ENCODE results near the gene ADARB1. TPM values are rescaled to one million over a fixed set of nuclear protein-coding genes. Genes with fewer than 3 reads are reported as not detected.

The ADARB1 gene
- total RNA-seq, 1 donor from 2014 or later = 41.4 TPM

GRCh38 chr21:45073301-45074047 is 906 bp upstream of the ADARB1 start:
- intact Hi-C loops (cut with micrococcal nuclease) = loop anchor here (5.0 kb wide), 1 partner anchor 256 kb away; the partner anchor contains the start of gene SUMO3

GRCh38 chr21:45074818-45075595 is 627 bp downstream of the ADARB1 start:
- intact Hi-C loops (cut with micrococcal nuclease) = loop anchor here (5.0 kb wide), 5 partner anchors 133 to 742 kb away; partner anchors contain the start of genes POFUT2, SLX9, SUMO3 and UBE2G2

GRCh38 chr21:45075596-45076244 is 1.3 kb downstream of the ADARB1 start:
- intact Hi-C loops (cut with micrococcal nuclease) = loop anchor here (5.0 kb wide), 4 partner anchors 133 to 742 kb away; partner anchors contain the start of genes POFUT2, SLX9 and UBE2G2

- intact Hi-C loops (cut with micrococcal nuclease) = loop anchor here (5.0 kb wide), 4 partner anchors 134 to 741 kb away; partner anchors contain the start of genes POFUT2, SLX9 and UBE2G2
Observed at GRCh38 chr21:45076245-45076711, 1.9 kb downstream of the ADARB1 start.

GRCh38 chr21:45078371-45078770 is 4.0 kb downstream of the ADARB1 start:
- intact Hi-C loops (cut with micrococcal nuclease) = loop anchor here (2.0 to 5.0 kb wide), 8 partner anchors 24 to 739 kb away; partner anchors contain the start of genes POFUT2, PTTG1IP, SLX9 and UBE2G2

GRCh38 chr21:45078877-45079281 is 4.5 kb downstream of the ADARB1 start:
- intact Hi-C loops (cut with micrococcal nuclease) = loop anchor here (1.0 to 5.0 kb wide), 12 partner anchors 8 to 738 kb away; partner anchors contain the start of genes PCBP3, POFUT2, PTTG1IP and SLX9

- intact Hi-C loops (cut with micrococcal nuclease) = loop anchor here (1.0 to 5.0 kb wide), 12 partner anchors 8 to 738 kb away; partner anchors contain the start of genes PCBP3, POFUT2, PTTG1IP and SLX9
Observed at GRCh38 chr21:45079351-45079750, 5.0 kb downstream of the ADARB1 start.

- intact Hi-C loops (cut with micrococcal nuclease) = no loop called here
Observed at GRCh38 chr21:45080232-45080631, 5.9 kb downstream of the ADARB1 start.

- intact Hi-C loops (cut with micrococcal nuclease) = no loop called here
Observed at GRCh38 chr21:45080639-45081414, 6.4 kb downstream of the ADARB1 start.

- intact Hi-C loops (cut with micrococcal nuclease) = no loop called here
Observed at GRCh38 chr21:45081636-45082035, 7.3 kb downstream of the ADARB1 start.

- intact Hi-C loops (cut with micrococcal nuclease) = no loop called here
Observed at GRCh38 chr21:45082736-45083135, 8.4 kb downstream of the ADARB1 start.

GRCh38 chr21:45084121-45084520 is 9.7 kb downstream of the ADARB1 start:
- intact Hi-C loops (cut with micrococcal nuclease) = no loop called here

- intact Hi-C loops (cut with micrococcal nuclease) = no loop called here
Observed at GRCh38 chr21:45084881-45085536, 10.6 kb downstream of the ADARB1 start.

- intact Hi-C loops (cut with micrococcal nuclease) = no loop called here
Observed at GRCh38 chr21:45085700-45086099, 11.3 kb downstream of the ADARB1 start.

GRCh38 chr21:45086337-45086958 is 12.1 kb downstream of the ADARB1 start:
- intact Hi-C loops (cut with micrococcal nuclease) = no loop called here

- intact Hi-C loops (cut with micrococcal nuclease) = loop anchor here (1.0 kb wide), 1 partner anchor 8 kb away; no protein-coding TSS in a partner anchor
Observed at GRCh38 chr21:45087022-45087823, 12.8 kb downstream of the ADARB1 start.

GRCh38 chr21:45088116-45088515 is 13.7 kb downstream of the ADARB1 start:
- intact Hi-C loops (cut with micrococcal nuclease) = no loop called here

GRCh38 chr21:45088729-45089128 is 14.3 kb downstream of the ADARB1 start:
- intact Hi-C loops (cut with micrococcal nuclease) = no loop called here
